ENCODE data around the gene TSPAN2. TPM values are rescaled to one million over a fixed set of nuclear protein-coding genes. Genes with fewer than 3 reads are reported as not detected.

The TSPAN2 gene
- total RNA-seq, 3 donors from 2014 or later: 0.16 to 0.30 TPM; not detected in 1

DNA sequence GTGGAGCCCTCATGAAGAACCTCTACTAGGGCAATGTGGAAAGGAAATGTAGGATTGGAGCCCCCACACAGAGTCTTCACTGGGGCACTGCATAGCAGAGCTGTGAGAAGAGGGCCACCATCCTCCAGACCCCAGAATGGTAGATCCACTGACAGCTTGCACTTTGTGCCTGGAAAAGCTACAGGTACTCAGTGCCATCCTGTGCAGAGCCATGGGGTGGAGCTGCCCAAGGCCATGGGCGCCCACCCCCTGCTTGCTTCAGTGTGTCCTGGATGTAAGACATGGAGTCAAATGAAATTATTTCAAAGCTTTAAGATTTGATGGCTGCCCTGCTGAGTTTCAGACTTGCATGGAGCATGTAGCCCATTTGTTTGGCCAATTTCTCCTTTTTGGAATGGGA, 76.9 kb downstream of the TSPAN2 start:
- no peaks in the 10 kb centered on the region for H3K27me3 Mint-ChIP-seq (ENCODE audit: low read depth)
- H3K9me3 Mint-ChIP-seq: no peaks in the 10 kb centered on the region
- ATAC-seq: no peak
- no peak for DNase-seq
- H3K4me3 Mint-ChIP-seq: no peak overlapping the region
- H3K4me1 Mint-ChIP-seq (ENCODE audit: low read depth): no peaks in the 10 kb centered on the region
- no peaks in the 10 kb centered on the region for H3K36me3 Mint-ChIP-seq (ENCODE audit: insufficient read depth)

- Mint-ChIP-seq H3K4me1 (ENCODE audit: low read depth) (no peaks in the 10 kb centered on the region), H3K4me3 (no peak overlapping the region), H3K9me3 (no peaks in the 10 kb centered on the region), H3K36me3 (ENCODE audit: insufficient read depth) (no peaks in the 10 kb centered on the region), H3K27me3 (ENCODE audit: low read depth) (no peaks in the 10 kb centered on the region)
- DNase-seq (no peak), ATAC-seq (no peak)
Measured at GRCh38 chr1:115012006-115012405, 77.3 kb downstream of the TSPAN2 start.

- H3K9me3 Mint-ChIP-seq: no peaks in the 10 kb centered on the region
- ATAC-seq (no peak), DNase-seq (no peak)
- H3K27me3 Mint-ChIP-seq (ENCODE audit: low read depth): peaks cover 4% of the 10 kb centered on the region
- no peaks in the 10 kb centered on the region for H3K4me1 Mint-ChIP-seq (ENCODE audit: low read depth)
- H3K36me3 Mint-ChIP-seq (ENCODE audit: insufficient read depth): no peaks in the 10 kb centered on the region
- no peak overlapping the region for H3K4me3 Mint-ChIP-seq
Measured at GRCh38 chr1:115006191-115006590, 83.1 kb downstream of the TSPAN2 start.

Other genes starting within 250 kb of the TSPAN2 start
- gene SYCP1, start 234.6 kb downstream of the TSPAN2 start, total RNA-seq: not detected
- gene TSHB, start 59.7 kb downstream of the TSPAN2 start, total RNA-seq: not detected
- gene NGF, start 248.7 kb upstream of the TSPAN2 start, total RNA-seq: not detected